IMR-90 (cell line): ENCODE results near the gene NAPEPLD. TPM values are rescaled to one million over a fixed set of nuclear protein-coding genes. Genes with fewer than 3 reads are reported as not detected.
"Not testable (repeated sequence)": the region's sequence is repeated elsewhere in the genome, so short reads cannot be mapped to it uniquely, and the experiment has no call there.

ENCODE experiments used
- ATAC-seq: fragments of 200-7000 bp; cut with Tn5 transposase; 2 replicates; pipeline ENCODE4 v1.9.1; 2020; ENCODE audit warnings: low read depth, mild to moderate bottlenecking, moderate library complexity
- BruUV-seq: library from RNA; stranded (reverse); fragments of 400-500 nt; replicated peaks from 2 replicates; lab custom pipeline; 2021; lab: Mats Ljungman, UMichigan
- CTCF ChIA-PET: fragments of 300-600 bp; formaldehyde crosslinking; extraction: SDS; loops from one replicate; lab custom pipeline; 2021; ENCODE audit warnings: antibody characterized with exemption; lab: Yijun Ruan, JAX
- POLR2A ChIA-PET: fragments of 300-600 bp; sonication (Branson Sonifier 250); formaldehyde crosslinking; loops from one replicate; lab custom pipeline; 2022; ENCODE audit warnings: antibody characterized with exemption; ENCODE audit not compliant: unreplicated experiment; lab: Charles Lee
- DNase-seq: peaks from one replicate; pipeline ENCODE4 v3.0.0; 2013
- H2AFZ ChIP-seq: replicated peaks from 2 replicates; pipeline ENCODE3; 2013; ENCODE audit warnings: low read length, mild to moderate bottlenecking; ENCODE audit not compliant: poor library complexity
- H2AK5ac ChIP-seq: 2 replicates; pipeline ENCODE4 v1.6.1; 2013; ENCODE audit warnings: low read depth, low read length, inconsistent platforms
- H2AK9ac ChIP-seq: replicated peaks from 2 replicates; pipeline ENCODE3; 2013; ENCODE audit warnings: mild to moderate bottlenecking, low read depth, low read length, moderate library complexity; ENCODE audit not compliant: poor library complexity
- H2BK120ac ChIP-seq: 2 replicates; pipeline ENCODE4 v1.6.1; 2013; ENCODE audit warnings: low read depth, low read length, inconsistent platforms
- H2BK15ac ChIP-seq: 3 replicates; pipeline ENCODE4 v1.6.1; 2013; ENCODE audit warnings: low read depth, low read length, inconsistent platforms
- H2BK20ac ChIP-seq: 2 replicates; pipeline ENCODE4 v1.6.1; 2013; ENCODE audit warnings: low read depth, mild to moderate bottlenecking, inconsistent platforms, low read length, moderate library complexity
- H2BK5ac ChIP-seq: 2 replicates; pipeline ENCODE4 v1.6.1; 2013; ENCODE audit warnings: mild to moderate bottlenecking, low read depth, low read length, inconsistent platforms; ENCODE audit not compliant: poor library complexity, severe bottlenecking
- H3K14ac ChIP-seq: replicated peaks from 2 replicates; pipeline ENCODE4 v1.6.1; 2013; ENCODE audit warnings: low read depth, low read length, inconsistent platforms
- H3K18ac ChIP-seq: 2 replicates; pipeline ENCODE4 v1.6.1; 2013; ENCODE audit warnings: low read depth, low read length, control low read depth
- H3K23ac ChIP-seq: 2 replicates; pipeline ENCODE4 v1.6.1; 2013; ENCODE audit warnings: low read depth, low read length, inconsistent platforms
- H3K27ac ChIP-seq: 2 replicates; pipeline ENCODE4 v1.5.1; 2013; ENCODE audit warnings: mild to moderate bottlenecking, control low read depth, low read length; ENCODE audit not compliant: insufficient read depth
- H3K27me3 ChIP-seq: 2 replicates; pipeline ENCODE4 v1.6.1; 2013; ENCODE audit warnings: low read length; ENCODE audit not compliant: control insufficient read depth, insufficient read depth
- H3K36me3 ChIP-seq: 2 replicates; pipeline ENCODE4 v1.6.1; 2013; ENCODE audit warnings: low read length, mixed read lengths; ENCODE audit not compliant: control insufficient read depth, insufficient read depth
- H3K4ac ChIP-seq: 2 replicates; pipeline ENCODE4 v1.6.1; 2013; ENCODE audit warnings: low read depth, low read length, inconsistent platforms
- H3K4me1 ChIP-seq: 2 replicates; pipeline ENCODE4 v1.6.1; 2013; ENCODE audit warnings: low read length, mixed read lengths; ENCODE audit not compliant: control insufficient read depth, insufficient read depth
- H3K4me2 ChIP-seq: 2 replicates; pipeline ENCODE4 v1.6.1; 2013; ENCODE audit warnings: low read depth, mild to moderate bottlenecking, control low read depth, low read length, moderate library complexity
- H3K4me3 ChIP-seq: 2 replicates; pipeline ENCODE4 v1.5.1; 2013; ENCODE audit warnings: low read depth, mild to moderate bottlenecking, control low read depth, low read length, moderate library complexity; ENCODE audit not compliant: insufficient read depth
- H3K56ac ChIP-seq: 2 replicates; pipeline ENCODE4 v1.6.1; 2013; ENCODE audit warnings: low read length, inconsistent platforms; ENCODE audit not compliant: insufficient read depth; ENCODE audit errors: extremely low read depth
- H3K79me1 ChIP-seq, 2 experiments: 2 replicates each; pipeline ENCODE4 v1.6.1; 2013; ENCODE audit warnings: low read length in 2 of 2, inconsistent platforms in 1 of 2, low read depth in 1 of 2
- H3K9ac ChIP-seq: 2 replicates; pipeline ENCODE4 v1.6.1; 2013; ENCODE audit warnings: low read depth, low read length, control low read depth
- H3K9me1 ChIP-seq: 2 replicates; pipeline ENCODE4 v1.6.1; 2013; ENCODE audit warnings: low read length, inconsistent platforms; ENCODE audit not compliant: insufficient read depth
- H3K9me3 ChIP-seq: 2 replicates; pipeline ENCODE4 v1.6.1; 2013; ENCODE audit warnings: low read length; ENCODE audit not compliant: control insufficient read depth, insufficient read depth
- H4K20me1 ChIP-seq: 2 replicates; pipeline ENCODE4 v1.6.1; 2013; ENCODE audit warnings: low read length, inconsistent platforms; ENCODE audit not compliant: insufficient read depth
- H4K5ac ChIP-seq: 2 replicates; pipeline ENCODE4 v1.6.1; 2013; ENCODE audit warnings: mild to moderate bottlenecking, low read depth, low read length, control low read depth
- H4K8ac ChIP-seq, 2 experiments: 2 replicates each; pipeline ENCODE4 v1.6.1; 2013; ENCODE audit warnings: low read depth in 2 of 2, low read length in 2 of 2, control low read depth in 1 of 2, inconsistent platforms in 1 of 2
- H4K91ac ChIP-seq: 2 replicates; pipeline ENCODE4 v1.6.1; 2013; ENCODE audit warnings: low read depth, low read length, inconsistent platforms; ENCODE audit not compliant: insufficient read depth
- WGBS, 2 experiments: methylation state at CpG; one replicate each; pipeline versions ENCODE4 v1.1.5 to v1.1.7; 2013; ENCODE audit warnings: missing lambda C conversion rate in 2 of 2; ENCODE audit not compliant: insufficient read length in 1 of 2; ENCODE audit errors: extremely low coverage in 2 of 2; 5-methylcytosine and 5-hydroxymethylcytosine counted together
- dilution Hi-C: fragments of 300-500 bp; cut with HindIII; formaldehyde crosslinking; loops from one replicate; pipeline ENCODE4 v1.14.3; 2018; ENCODE audit warnings: low sequenced_read_pairs; ENCODE audit not compliant: unreplicated experiment
- in situ Hi-C: fragments of 300-500 bp; cut with MboI; formaldehyde crosslinking; loops from 3 replicates; pipeline ENCODE4 v1.14.3; 2019; ENCODE audit warnings: low sequenced_read_pairs, inconsistent platforms, mixed read lengths
- intact Hi-C: fragments of 100-400 bp; cut with micrococcal nuclease; formaldehyde crosslinking; loops from 2 replicates; pipeline ENCODE4 v1.10.0; 2022
- polyA plus RNA-seq, 3 experiments: library from polyadenylated mRNA; depleted of rRNA; stranded (reverse); fragments of >200 nt; gene quantifications; 2 replicates each; pipeline ENCODE4 v1.2.3, GENCODE V29; 2012; ENCODE audit warnings: low replicate concordance in 1 of 3
- total RNA-seq: library from RNA; depleted of rRNA; stranded (reverse); fragments of >200 nt; gene quantifications from 2 replicates; pipeline ENCODE4 v1.2.3, GENCODE V29; 2012

Gene NAPEPLD
- total and polyA plus RNA-seq, 2 of the 4 experiments (the other 2 are of a cell fraction): 2.2 to 3.4 TPM

GRCh38 chr7:103195364-103195763 lies 46.5 kb upstream of the NAPEPLD start:
- intact Hi-C loops, ATAC-seq, POLR2A ChIA-PET, H3K27me3 ChIP-seq, H2AK9ac ChIP-seq, in situ Hi-C loops, H3K56ac ChIP-seq, dilution Hi-C loops, H3K18ac ChIP-seq, H3K14ac ChIP-seq, H3K4ac ChIP-seq, CTCF ChIA-PET, H3K23ac ChIP-seq, DNase-seq, H3K79me1 ChIP-seq, H3K4me1 ChIP-seq, H4K5ac ChIP-seq, H3K9me3 ChIP-seq, H3K4me3 ChIP-seq, H2BK120ac ChIP-seq, H2AFZ ChIP-seq, BruUV-seq, H2AK5ac ChIP-seq, H3K9me1 ChIP-seq, H4K20me1 ChIP-seq, H2BK20ac ChIP-seq, H2BK5ac ChIP-seq, H3K9ac ChIP-seq, H2BK15ac ChIP-seq, H3K4me2 ChIP-seq, H3K27ac ChIP-seq, H4K8ac ChIP-seq, H4K91ac ChIP-seq, H3K36me3 ChIP-seq: not testable (repeated sequence)
- no CpG with 5 or more reads among the region's 4 CpGs for WGBS, 2 experiments

- H3K4ac ChIP-seq, dilution Hi-C loops, H3K23ac ChIP-seq, H3K4me2 ChIP-seq, H2AFZ ChIP-seq, H2BK5ac ChIP-seq, H2AK5ac ChIP-seq, H3K9ac ChIP-seq, DNase-seq, H4K20me1 ChIP-seq, H3K27me3 ChIP-seq, H4K91ac ChIP-seq, H3K18ac ChIP-seq, H3K4me3 ChIP-seq, H2BK20ac ChIP-seq, H3K79me1 ChIP-seq, H3K27ac ChIP-seq, H2AK9ac ChIP-seq, H3K9me1 ChIP-seq, BruUV-seq, H4K8ac ChIP-seq, CTCF ChIA-PET, H2BK15ac ChIP-seq, H3K56ac ChIP-seq, H3K4me1 ChIP-seq, H3K14ac ChIP-seq, in situ Hi-C loops, H2BK120ac ChIP-seq, H3K36me3 ChIP-seq, H3K9me3 ChIP-seq, H4K5ac ChIP-seq, POLR2A ChIA-PET, intact Hi-C loops: not testable (repeated sequence)
- WGBS, 2 experiments: no CpG with 5 or more reads among the region's 8 CpGs
- ATAC-seq: peak; percentile 46; the same call in 1 of the 2 replicates
These were observed 23.7 kb upstream of the NAPEPLD start for GRCh38 chr7:103172415-103173146.
